ENCODE results near the gene RAB8B. TPM values are rescaled to one million over a fixed set of nuclear protein-coding genes. Genes with fewer than 3 reads are reported as not detected.

RAB8B gene
- total and polyA plus RNA-seq, 2 of the 13 experiments (the other 11 are each of a cell fraction or from before 2014, with no cell fraction given) = 6.8 to 14.2 TPM

DNA sequence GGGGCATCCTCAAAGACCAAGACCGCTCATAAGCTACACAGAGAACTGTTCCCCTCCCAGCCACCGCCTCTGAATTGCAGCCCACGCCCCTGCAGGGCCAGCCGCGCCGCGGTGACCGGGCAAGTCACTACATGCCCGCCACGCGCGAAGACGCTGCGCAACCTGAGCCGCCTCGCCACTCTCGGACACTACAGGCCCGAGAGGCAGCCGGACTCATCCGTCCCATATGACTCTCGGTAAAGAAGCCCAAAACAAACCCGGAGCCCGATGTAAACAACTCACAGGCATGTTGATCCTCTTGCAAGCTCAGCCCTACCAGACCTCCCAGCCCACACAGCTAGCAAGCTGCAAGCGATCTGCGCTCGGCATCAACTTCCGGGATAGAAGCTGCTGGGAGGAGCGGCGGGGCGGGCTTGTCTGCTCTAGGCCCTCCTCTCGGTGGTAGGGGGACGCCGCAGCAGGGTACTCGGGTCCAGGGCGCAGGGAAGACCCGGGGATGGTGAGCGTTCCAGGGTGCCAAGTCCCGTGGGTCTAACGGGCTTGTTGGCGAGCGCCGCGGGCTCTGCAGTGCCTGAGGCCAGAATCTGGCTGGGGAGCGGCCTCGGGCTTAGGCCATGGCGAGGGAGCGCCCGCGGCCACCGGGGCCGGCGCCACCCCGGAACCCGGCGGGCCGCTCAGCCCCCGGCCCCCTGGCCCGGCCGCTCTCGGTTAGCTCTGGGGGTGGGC is 32.1 kb upstream of the RAB8B start, which contains the start of gene RPS27L (continued):
- no peak for TF ChIP-seq SYNCRIP (IDR thresholded peaks at IDR 0.05; ENCODE audit: insufficient read depth, low read depth, low read length)
- peak; percentile 72; the same call in 1 of the 2 replicates for TF ChIP-seq ETV5 (CRISPR knock-in tag; IDR thresholded peaks at IDR 0.05; ENCODE audit: borderline replicate concordance)
- TF ChIP-seq, protein P1, sequence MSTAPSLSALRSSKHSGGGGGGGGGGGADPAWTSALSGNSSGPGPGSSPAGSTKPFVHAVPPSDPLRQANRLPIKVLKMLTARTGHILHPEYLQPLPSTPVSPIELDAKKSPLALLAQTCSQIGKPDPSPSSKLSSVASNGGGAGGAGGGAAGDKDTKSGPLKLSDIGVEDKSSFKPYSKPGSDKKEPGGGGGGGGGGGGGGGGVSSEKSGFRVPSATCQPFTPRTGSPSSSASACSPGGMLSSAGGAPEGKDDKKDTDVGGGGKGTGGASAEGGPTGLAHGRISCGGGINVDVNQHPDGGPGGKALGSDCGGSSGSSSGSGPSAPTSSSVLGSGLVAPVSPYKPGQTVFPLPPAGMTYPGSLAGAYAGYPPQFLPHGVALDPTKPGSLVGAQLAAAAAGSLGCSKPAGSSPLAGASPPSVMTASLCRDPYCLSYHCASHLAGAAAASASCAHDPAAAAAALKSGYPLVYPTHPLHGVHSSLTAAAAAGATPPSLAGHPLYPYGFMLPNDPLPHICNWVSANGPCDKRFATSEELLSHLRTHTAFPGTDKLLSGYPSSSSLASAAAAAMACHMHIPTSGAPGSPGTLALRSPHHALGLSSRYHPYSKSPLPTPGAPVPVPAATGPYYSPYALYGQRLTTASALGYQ (CRISPR knock-in tag; IDR thresholded peaks at IDR 0.05) = peak; percentile 78
- TF ChIP-seq SMAD1 (CRISPR knock-in tag; IDR thresholded peaks at IDR 0.05; ENCODE audit: borderline replicate concordance, low read depth) = no peak
- TF ChIP-seq FOXA1 (IDR thresholded peaks at IDR 0.05) = no peak
- TF ChIP-seq FOXA1 (CRISPR knock-in tag; IDR thresholded peaks at IDR 0.05) = peak; percentile 63
- TF ChIP-seq STAT5B (CRISPR knock-in tag; IDR thresholded peaks at IDR 0.05) = no peak
- no peak for TF ChIP-seq ARNT (IDR thresholded peaks at IDR 0.05)
- TF ChIP-seq, protein P2, sequence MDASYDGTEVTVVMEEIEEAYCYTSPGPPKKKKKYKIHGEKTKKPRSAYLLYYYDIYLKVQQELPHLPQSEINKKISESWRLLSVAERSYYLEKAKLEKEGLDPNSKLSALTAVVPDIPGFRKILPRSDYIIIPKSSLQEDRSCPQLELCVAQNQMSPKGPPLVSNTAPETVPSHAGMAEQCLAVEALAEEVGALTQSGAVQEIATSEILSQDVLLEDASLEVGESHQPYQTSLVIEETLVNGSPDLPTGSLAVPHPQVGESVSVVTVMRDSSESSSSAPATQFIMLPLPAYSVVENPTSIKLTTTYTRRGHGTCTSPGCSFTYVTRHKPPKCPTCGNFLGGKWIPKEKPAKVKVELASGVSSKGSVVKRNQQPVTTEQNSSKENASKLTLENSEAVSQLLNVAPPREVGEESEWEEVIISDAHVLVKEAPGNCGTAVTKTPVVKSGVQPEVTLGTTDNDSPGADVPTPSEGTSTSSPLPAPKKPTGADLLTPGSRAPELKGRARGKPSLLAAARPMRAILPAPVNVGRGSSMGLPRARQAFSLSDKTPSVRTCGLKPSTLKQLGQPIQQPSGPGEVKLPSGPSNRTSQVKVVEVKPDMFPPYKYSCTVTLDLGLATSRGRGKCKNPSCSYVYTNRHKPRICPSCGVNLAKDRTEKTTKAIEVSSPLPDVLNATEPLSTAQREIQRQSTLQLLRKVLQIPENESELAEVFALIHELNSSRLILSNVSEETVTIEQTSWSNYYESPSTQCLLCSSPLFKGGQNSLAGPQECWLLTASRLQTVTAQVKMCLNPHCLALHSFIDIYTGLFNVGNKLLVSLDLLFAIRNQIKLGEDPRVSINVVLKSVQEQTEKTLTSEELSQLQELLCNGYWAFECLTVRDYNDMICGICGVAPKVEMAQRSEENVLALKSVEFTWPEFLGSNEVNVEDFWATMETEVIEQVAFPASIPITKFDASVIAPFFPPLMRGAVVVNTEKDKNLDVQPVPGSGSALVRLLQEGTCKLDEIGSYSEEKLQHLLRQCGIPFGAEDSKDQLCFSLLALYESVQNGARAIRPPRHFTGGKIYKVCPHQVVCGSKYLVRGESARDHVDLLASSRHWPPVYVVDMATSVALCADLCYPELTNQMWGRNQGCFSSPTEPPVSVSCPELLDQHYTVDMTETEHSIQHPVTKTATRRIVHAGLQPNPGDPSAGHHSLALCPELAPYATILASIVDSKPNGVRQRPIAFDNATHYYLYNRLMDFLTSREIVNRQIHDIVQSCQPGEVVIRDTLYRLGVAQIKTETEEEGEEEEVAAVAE (CRISPR knock-in tag; IDR thresholded peaks at IDR 0.05; ENCODE audit: borderline replicate concordance) = no peak
- TF ChIP-seq ZFP91 (CRISPR knock-in tag; IDR thresholded peaks at IDR 0.05; ENCODE audit: borderline replicate concordance) = peak; percentile 71; the same call in 1 of the 2 replicates
- TF ChIP-seq GABPA (IDR thresholded peaks at IDR 0.05; ENCODE audit: low read depth, low read length) = peak; percentile 59
- TF ChIP-seq GABPA (CRISPR knock-in tag; IDR thresholded peaks at IDR 0.05; ENCODE audit: low read depth) = peak; percentile 89
- peak; percentile 73 for TF ChIP-seq ZNF263 (CRISPR knock-in tag; IDR thresholded peaks at IDR 0.05)
- TF ChIP-seq, protein P3, sequence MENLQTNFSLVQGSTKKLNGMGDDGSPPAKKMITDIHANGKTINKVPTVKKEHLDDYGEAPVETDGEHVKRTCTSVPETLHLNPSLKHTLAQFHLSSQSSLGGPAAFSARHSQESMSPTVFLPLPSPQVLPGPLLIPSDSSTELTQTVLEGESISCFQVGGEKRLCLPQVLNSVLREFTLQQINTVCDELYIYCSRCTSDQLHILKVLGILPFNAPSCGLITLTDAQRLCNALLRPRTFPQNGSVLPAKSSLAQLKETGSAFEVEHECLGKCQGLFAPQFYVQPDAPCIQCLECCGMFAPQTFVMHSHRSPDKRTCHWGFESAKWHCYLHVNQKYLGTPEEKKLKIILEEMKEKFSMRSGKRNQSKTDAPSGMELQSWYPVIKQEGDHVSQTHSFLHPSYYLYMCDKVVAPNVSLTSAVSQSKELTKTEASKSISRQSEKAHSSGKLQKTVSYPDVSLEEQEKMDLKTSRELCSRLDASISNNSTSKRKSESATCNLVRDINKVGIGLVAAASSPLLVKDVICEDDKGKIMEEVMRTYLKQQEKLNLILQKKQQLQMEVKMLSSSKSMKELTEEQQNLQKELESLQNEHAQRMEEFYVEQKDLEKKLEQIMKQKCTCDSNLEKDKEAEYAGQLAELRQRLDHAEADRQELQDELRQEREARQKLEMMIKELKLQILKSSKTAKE (CRISPR knock-in tag; IDR thresholded peaks at IDR 0.05; ENCODE audit: borderline replicate concordance) = 0 out of 2 replicates have a peak, but pooled peaks have one; percentile 60
- peak; percentile 84; the same call in 2 of the 3 replicates for TF ChIP-seq MXI1 (IDR thresholded peaks at IDR 0.05; ENCODE audit: borderline replicate concordance, low read depth, low read length)
- TF ChIP-seq ZNF383 (CRISPR knock-in tag; IDR thresholded peaks at IDR 0.05; ENCODE audit: borderline replicate concordance) = no peak
- TF ChIP-seq JARID2 (CRISPR knock-in tag; IDR thresholded peaks at IDR 0.05; ENCODE audit: insufficient replicate concordance) = peak; percentile 75
- TF ChIP-seq, protein P4, sequence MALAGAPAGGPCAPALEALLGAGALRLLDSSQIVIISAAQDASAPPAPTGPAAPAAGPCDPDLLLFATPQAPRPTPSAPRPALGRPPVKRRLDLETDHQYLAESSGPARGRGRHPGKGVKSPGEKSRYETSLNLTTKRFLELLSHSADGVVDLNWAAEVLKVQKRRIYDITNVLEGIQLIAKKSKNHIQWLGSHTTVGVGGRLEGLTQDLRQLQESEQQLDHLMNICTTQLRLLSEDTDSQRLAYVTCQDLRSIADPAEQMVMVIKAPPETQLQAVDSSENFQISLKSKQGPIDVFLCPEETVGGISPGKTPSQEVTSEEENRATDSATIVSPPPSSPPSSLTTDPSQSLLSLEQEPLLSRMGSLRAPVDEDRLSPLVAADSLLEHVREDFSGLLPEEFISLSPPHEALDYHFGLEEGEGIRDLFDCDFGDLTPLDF (CRISPR knock-in tag; IDR thresholded peaks at IDR 0.05) = peak; percentile 75

All from HepG2 (cell line).